OCI-LY3 (cell line): ENCODE data around the gene NECAB2.

ENCODE experiments used
- EZH2phosphoT487 ChIP-seq: fragments of 200-600 bp; shearing (Covaris generic); IDR thresholded peaks from 2 replicates; pipeline ENCODE4 v1.6.1; 2018; ENCODE audit warnings: antibody characterized with exemption, mixed run types, low read depth
- TF ChIP-seq, protein P1 (sequence below): fragments of 200-600, 300-600 bp; sonication (generic); IDR thresholded peaks from 2 replicates; pipeline ENCODE4 v1.5.1; 2014; ENCODE audit warnings: antibody characterized with exemption, low read length, low read depth

DNA sequence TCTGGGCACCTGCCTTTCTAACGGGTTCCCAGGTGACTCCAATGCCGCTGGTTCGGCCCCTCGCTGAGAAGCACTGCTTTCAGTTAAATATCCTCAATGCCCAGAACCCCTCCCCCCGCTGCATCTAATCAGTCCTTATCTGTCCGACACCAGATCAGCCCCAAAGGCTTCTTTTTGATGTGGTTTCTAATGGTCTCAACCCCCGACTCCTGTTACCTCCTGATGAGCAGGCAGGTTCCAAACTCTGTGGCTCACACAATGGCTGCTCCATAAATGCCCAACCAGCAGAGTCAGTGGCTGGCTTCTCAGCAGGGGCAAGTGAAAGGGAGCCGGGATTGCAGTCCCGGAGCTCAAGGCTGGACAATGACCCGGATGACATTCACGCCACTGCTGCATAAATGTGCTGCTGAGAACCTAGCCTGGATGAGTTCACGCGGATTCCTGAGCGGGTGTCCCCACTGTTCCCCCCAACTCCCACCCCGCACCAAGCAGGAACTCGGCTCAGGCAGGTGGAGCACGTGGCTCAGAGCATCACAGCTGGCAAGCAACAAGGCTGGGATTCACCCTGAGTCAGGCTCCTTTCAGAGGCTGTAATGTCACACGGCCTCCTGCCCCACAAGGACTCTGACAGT lies 75.6 kb downstream of the NECAB2 start:
- TF ChIP-seq, protein P1, sequence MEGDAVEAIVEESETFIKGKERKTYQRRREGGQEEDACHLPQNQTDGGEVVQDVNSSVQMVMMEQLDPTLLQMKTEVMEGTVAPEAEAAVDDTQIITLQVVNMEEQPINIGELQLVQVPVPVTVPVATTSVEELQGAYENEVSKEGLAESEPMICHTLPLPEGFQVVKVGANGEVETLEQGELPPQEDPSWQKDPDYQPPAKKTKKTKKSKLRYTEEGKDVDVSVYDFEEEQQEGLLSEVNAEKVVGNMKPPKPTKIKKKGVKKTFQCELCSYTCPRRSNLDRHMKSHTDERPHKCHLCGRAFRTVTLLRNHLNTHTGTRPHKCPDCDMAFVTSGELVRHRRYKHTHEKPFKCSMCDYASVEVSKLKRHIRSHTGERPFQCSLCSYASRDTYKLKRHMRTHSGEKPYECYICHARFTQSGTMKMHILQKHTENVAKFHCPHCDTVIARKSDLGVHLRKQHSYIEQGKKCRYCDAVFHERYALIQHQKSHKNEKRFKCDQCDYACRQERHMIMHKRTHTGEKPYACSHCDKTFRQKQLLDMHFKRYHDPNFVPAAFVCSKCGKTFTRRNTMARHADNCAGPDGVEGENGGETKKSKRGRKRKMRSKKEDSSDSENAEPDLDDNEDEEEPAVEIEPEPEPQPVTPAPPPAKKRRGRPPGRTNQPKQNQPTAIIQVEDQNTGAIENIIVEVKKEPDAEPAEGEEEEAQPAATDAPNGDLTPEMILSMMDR, result no peak
- no peak for TF ChIP-seq EZH2phosphoT487
